Thoracic aorta (tissue), 2 donors: ENCODE measurements around the gene PRKCD. TPM values are rescaled to one million over a fixed set of nuclear protein-coding genes. Genes with fewer than 3 reads are reported as not detected.
A peak's percentile ranks its signal among the peaks of the same experiment; 100 is the strongest.

Experiments used
- ATAC-seq: fragments of 150-250 bp; one replicate; pipeline ENCODE4 v1.8.0; 2017; ENCODE audit warnings: low read depth; ENCODE audit not compliant: insufficient number of reproducible peaks, low FRiP score
- DNase-seq: peaks from one replicate; pipeline ENCODE4 v3.0.0-alpha.2; 2020; ENCODE audit warnings: low spot score
- H3K27ac ChIP-seq, 2 donors: fragments of 200-600 bp; sonication (generic); 1 replicate in 1 of 2; 2 replicates in 1 of 2; pipeline ENCODE4 v1.5.1; 2016; ENCODE audit warnings: mild to moderate bottlenecking in 2 of 2, moderate library complexity in 2 of 2
- H3K27me3 ChIP-seq: fragments of 200-600 bp; sonication (generic); replicated peaks from 2 replicates; pipeline ENCODE4 v1.6.0; 2016; ENCODE audit warnings: mild to moderate bottlenecking; ENCODE audit not compliant: insufficient read depth
- H3K36me3 ChIP-seq: fragments of 200-600 bp; sonication (generic); one replicate; pipeline ENCODE4 v1.5.1; 2016
- H3K4me1 ChIP-seq, 2 donors: fragments of 200-600 bp; sonication (generic); 1 replicate in 1 of 2; 2 replicates in 1 of 2; pipeline versions ENCODE4 v1.5.1 to v1.6.0; 2016; ENCODE audit warnings: low read depth in 2 of 2, mild to moderate bottlenecking in 1 of 2; ENCODE audit not compliant: control insufficient read depth in 1 of 2
- H3K4me3 ChIP-seq: fragments of 200-600 bp; sonication (generic); 2 replicates; pipeline ENCODE4 v1.5.1; 2016; ENCODE audit warnings: mild to moderate bottlenecking
- H3K9me3 ChIP-seq: fragments of 200-600 bp; sonication (generic); 2 replicates; pipeline ENCODE4 v1.5.1; 2016
- total RNA-seq, 2 donors: library from RNA; depleted of rRNA; stranded (reverse); fragments of >200 nt; gene quantifications; one replicate each; pipeline versions ENCODE4 v1.1.0 to v1.2.3, GENCODE V29; 2016
- TF ChIP-seq, protein P1 (sequence below): fragments of 200-600 bp; sonication (generic); IDR thresholded peaks from one replicate; pipeline ENCODE4 v1.5.1; 2019; ENCODE audit warnings: antibody characterized with exemption

PRKCD gene
- total RNA-seq, 2 donors from 2014 or later = 17.5 to 20.2 TPM

- DNase-seq = no peak
- Histone ChIP-seq H3K27me3 (no peaks in the 10 kb centered on the region), H3K36me3 (no peaks in the 10 kb centered on the region), H3K4me3 (no peak overlapping the region), H3K9me3 (no peaks in the 10 kb centered on the region), H3K4me1 (peaks cover 21 to 56% of the 10 kb centered on the region in 2 donors), H3K27ac (no peak overlapping the region)
- TF ChIP-seq, protein P1, sequence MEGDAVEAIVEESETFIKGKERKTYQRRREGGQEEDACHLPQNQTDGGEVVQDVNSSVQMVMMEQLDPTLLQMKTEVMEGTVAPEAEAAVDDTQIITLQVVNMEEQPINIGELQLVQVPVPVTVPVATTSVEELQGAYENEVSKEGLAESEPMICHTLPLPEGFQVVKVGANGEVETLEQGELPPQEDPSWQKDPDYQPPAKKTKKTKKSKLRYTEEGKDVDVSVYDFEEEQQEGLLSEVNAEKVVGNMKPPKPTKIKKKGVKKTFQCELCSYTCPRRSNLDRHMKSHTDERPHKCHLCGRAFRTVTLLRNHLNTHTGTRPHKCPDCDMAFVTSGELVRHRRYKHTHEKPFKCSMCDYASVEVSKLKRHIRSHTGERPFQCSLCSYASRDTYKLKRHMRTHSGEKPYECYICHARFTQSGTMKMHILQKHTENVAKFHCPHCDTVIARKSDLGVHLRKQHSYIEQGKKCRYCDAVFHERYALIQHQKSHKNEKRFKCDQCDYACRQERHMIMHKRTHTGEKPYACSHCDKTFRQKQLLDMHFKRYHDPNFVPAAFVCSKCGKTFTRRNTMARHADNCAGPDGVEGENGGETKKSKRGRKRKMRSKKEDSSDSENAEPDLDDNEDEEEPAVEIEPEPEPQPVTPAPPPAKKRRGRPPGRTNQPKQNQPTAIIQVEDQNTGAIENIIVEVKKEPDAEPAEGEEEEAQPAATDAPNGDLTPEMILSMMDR = no peak
- ATAC-seq = no peak
These were observed 2.2 kb upstream of the PRKCD start for GRCh38 chr3:53158765-53159155.

DNA sequence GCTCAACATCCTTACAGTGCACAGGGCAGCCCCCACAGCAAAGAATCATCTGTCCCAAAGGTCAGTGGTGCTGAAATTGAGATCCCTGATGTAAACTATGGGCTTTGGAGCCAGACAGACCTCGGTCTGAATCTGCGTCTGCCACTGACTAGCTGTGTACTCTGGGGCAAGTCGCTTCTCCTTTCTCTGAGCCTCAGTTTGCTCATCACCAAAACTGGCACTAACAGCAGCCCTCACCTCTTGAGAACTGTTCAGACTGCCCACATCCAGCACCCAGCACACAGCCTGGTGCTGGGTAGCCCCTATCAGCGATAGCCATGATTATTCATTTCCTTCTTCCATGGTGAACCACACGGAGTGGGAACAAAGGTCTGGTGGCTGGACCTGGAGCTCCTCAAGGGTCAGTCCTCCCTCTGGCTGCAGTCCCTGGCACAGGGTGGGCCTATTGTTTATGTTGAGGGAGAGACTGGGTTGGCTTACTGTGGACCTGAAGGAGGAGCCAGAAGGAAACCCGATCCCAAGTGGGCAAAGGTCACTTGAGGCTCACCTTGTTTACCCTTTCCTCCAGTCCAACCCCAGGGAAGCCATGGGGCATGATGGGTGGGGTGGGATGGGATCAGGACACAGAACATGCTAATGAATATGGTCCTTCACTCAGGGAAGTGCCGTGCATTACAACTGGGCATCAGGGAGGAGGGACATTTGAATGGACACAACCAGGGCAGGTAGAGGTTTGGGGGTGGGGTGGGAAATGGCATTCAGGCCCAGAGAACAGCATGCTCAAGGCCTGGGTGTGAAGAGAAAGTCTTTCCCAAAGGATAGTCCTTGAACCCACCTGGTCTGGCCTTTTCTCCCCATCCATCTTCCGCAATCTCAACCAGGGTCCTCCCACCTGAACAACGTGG, 1.6 kb upstream of the PRKCD start:
- Histone ChIP-seq H3K4me1 (peaks cover 21 to 54% of the 10 kb centered on the region in 2 donors), H3K36me3 (no peaks in the 10 kb centered on the region), H3K27ac (no peak overlapping the region), H3K4me3 (peak overlapping the region; percentile 95), H3K27me3 (no peaks in the 10 kb centered on the region), H3K9me3 (no peaks in the 10 kb centered on the region)
- TF ChIP-seq, protein P1 = no peak
- ATAC-seq (no peak), DNase-seq (no peak)

- Histone ChIP-seq H3K36me3 (no peaks in the 10 kb centered on the region), H3K27ac (peak overlapping the region in 1 of 2 donors; percentile 86), H3K9me3 (no peaks in the 10 kb centered on the region), H3K27me3 (no peaks in the 10 kb centered on the region), H3K4me3 (peak overlapping the region; percentile 95), H3K4me1 (peaks cover 19 to 47% of the 10 kb centered on the region in 2 donors)
- ATAC-seq (no peak), DNase-seq (no peak)
- TF ChIP-seq, protein P1 = no peak
These were observed 849 bp upstream of the PRKCD start for GRCh38 chr3:53160061-53160659.

GRCh38 chr3:53161450-53161819, 426 bp downstream of the PRKCD start:
- DNase-seq (no peak), ATAC-seq (no peak)
- H3K36me3 ChIP-seq = no peaks in the 10 kb centered on the region
- H3K4me1 ChIP-seq = peaks cover 13 to 45% of the 10 kb centered on the region in 2 donors
- no peaks in the 10 kb centered on the region for H3K9me3 ChIP-seq
- H3K27ac ChIP-seq = peak overlapping the region; percentile 79 to 86
- H3K27me3 ChIP-seq = no peaks in the 10 kb centered on the region
- H3K4me3 ChIP-seq = peak overlapping the region; percentile 95
- TF ChIP-seq, protein P1 = no peak
